ENCODE data around the gene ARRB1. TPM values are rescaled to one million over a fixed set of nuclear protein-coding genes. Genes with fewer than 3 reads are reported as not detected.

ARRB1 gene
- total RNA-seq, 1 donor from 2014 or later = 16.6 TPM

GRCh38 chr11:75245356-75246005 is 106.0 kb downstream of the ARRB1 start:
- no peak overlapping the region for H3K27ac Mint-ChIP-seq (ENCODE audit: unreplicated experiment)
- H3K9me3 Mint-ChIP-seq (ENCODE audit: low read depth) = no peaks in the 10 kb centered on the region
- TF ChIP-seq CTCF (IDR thresholded peaks at IDR 0.05) = no peak
- peaks cover 5% of the 10 kb centered on the region for H3K4me1 Mint-ChIP-seq (ENCODE audit: low read depth)
- no peak overlapping the region for H3K4me3 Mint-ChIP-seq (ENCODE audit: unreplicated experiment)
- peak; percentile 30 for DNase-seq (ENCODE audit: low spot score)
- H3K36me3 Mint-ChIP-seq (ENCODE audit: low read depth) = no peaks in the 10 kb centered on the region
- H3K27me3 Mint-ChIP-seq (ENCODE audit: low read depth) = peaks cover 29% of the 10 kb centered on the region

GRCh38 chr11:75244052-75244814 is 107.2 kb downstream of the ARRB1 start:
- DNase-seq (ENCODE audit: low spot score) = peak; percentile 59
- TF ChIP-seq CTCF (IDR thresholded peaks at IDR 0.05) = no peak
- Mint-ChIP-seq H3K27ac (ENCODE audit: unreplicated experiment) (no peak overlapping the region), H3K4me3 (ENCODE audit: unreplicated experiment) (no peak overlapping the region), H3K36me3 (ENCODE audit: low read depth) (no peaks in the 10 kb centered on the region), H3K4me1 (ENCODE audit: low read depth) (peaks cover 7% of the 10 kb centered on the region), H3K27me3 (ENCODE audit: low read depth) (peaks cover 30% of the 10 kb centered on the region), H3K9me3 (ENCODE audit: low read depth) (no peaks in the 10 kb centered on the region)

- H3K36me3 Mint-ChIP-seq (ENCODE audit: low read depth) = no peaks in the 10 kb centered on the region
- peaks cover 33% of the 10 kb centered on the region for H3K27me3 Mint-ChIP-seq (ENCODE audit: low read depth)
- DNase-seq (ENCODE audit: low spot score) = peak; percentile 64
- no peak overlapping the region for H3K27ac Mint-ChIP-seq (ENCODE audit: unreplicated experiment)
- peaks cover 7% of the 10 kb centered on the region for H3K4me1 Mint-ChIP-seq (ENCODE audit: low read depth)
- peak overlapping the region; percentile 76 for H3K4me3 Mint-ChIP-seq (ENCODE audit: unreplicated experiment)
- TF ChIP-seq CTCF (IDR thresholded peaks at IDR 0.05) = no peak
- no peaks in the 10 kb centered on the region for H3K9me3 Mint-ChIP-seq (ENCODE audit: low read depth)
These were observed 108.5 kb downstream of the ARRB1 start for GRCh38 chr11:75242722-75243600.

- peak; percentile 86 for DNase-seq (ENCODE audit: low spot score)
- no peak overlapping the region for H3K27ac Mint-ChIP-seq (ENCODE audit: unreplicated experiment)
- no peaks in the 10 kb centered on the region for H3K36me3 Mint-ChIP-seq (ENCODE audit: low read depth)
- peaks cover 35% of the 10 kb centered on the region for H3K27me3 Mint-ChIP-seq (ENCODE audit: low read depth)
- H3K4me3 Mint-ChIP-seq (ENCODE audit: unreplicated experiment) = peak overlapping the region; percentile 76
- no peak for TF ChIP-seq CTCF (IDR thresholded peaks at IDR 0.05)
- H3K4me1 Mint-ChIP-seq (ENCODE audit: low read depth) = peaks cover 7% of the 10 kb centered on the region
- no peaks in the 10 kb centered on the region for H3K9me3 Mint-ChIP-seq (ENCODE audit: low read depth)
These were observed 109.4 kb downstream of the ARRB1 start for GRCh38 chr11:75241906-75242644.
